HEK293T (cell line): Measurements from ENCODE around the gene LRRC52.

Experiments
- ARNT ChIP-seq: fragments of 450-650 bp; IDR thresholded peaks from 2 replicates; pipeline ENCODE4 v1.6.1; 2017; ENCODE audit warnings: mild to moderate bottlenecking
- BHLHE40 ChIP-seq: fragments of 450-650 bp; IDR thresholded peaks from 2 replicates; pipeline ENCODE4 v1.6.1; 2016; ENCODE audit warnings: mild to moderate bottlenecking, moderate library complexity, borderline replicate concordance
- ELF4 ChIP-seq: fragments of 450-650 bp; IDR thresholded peaks from 2 replicates; pipeline ENCODE4 v1.6.1; 2017; ENCODE audit warnings: antibody characterized with exemption
- FOXA1 ChIP-seq: fragments of 450-650 bp; IDR thresholded peaks from 2 replicates; pipeline ENCODE4 v1.6.1; 2016; ENCODE audit warnings: mild to moderate bottlenecking
- FOXK2 ChIP-seq: fragments of 450-650 bp; IDR thresholded peaks from 2 replicates; pipeline ENCODE4 v1.6.1; 2016; ENCODE audit warnings: mild to moderate bottlenecking
- FOXM1 ChIP-seq: fragments of 450-650 bp; IDR thresholded peaks from 2 replicates; pipeline ENCODE4 v1.6.1; 2017; ENCODE audit warnings: mild to moderate bottlenecking, borderline replicate concordance
- HDGF ChIP-seq: fragments of 450-650 bp; IDR thresholded peaks from 2 replicates; pipeline ENCODE4 v1.6.1; 2017; ENCODE audit warnings: antibody characterized with exemption, borderline replicate concordance
- L3MBTL2 ChIP-seq: fragments of 450-650 bp; conservative IDR thresholded peaks from 2 replicates; pipeline ENCODE4 v1.6.1; 2016; ENCODE audit warnings: mild to moderate bottlenecking
- SP1 ChIP-seq: fragments of 450-650 bp; IDR thresholded peaks from 2 replicates; pipeline ENCODE4 v1.6.1; 2017
- SUZ12 ChIP-seq: fragments of 450-650 bp; IDR thresholded peaks from 2 replicates; pipeline ENCODE4 v1.6.1; 2016; ENCODE audit warnings: mild to moderate bottlenecking
- TARDBP ChIP-seq: fragments of 450-650 bp; IDR thresholded peaks from 2 replicates; pipeline ENCODE4 v1.6.1; 2016
- ZNF384 ChIP-seq: fragments of 450-650 bp; IDR thresholded peaks from 2 replicates; pipeline ENCODE4 v1.6.1; 2016
- TF ChIP-seq, protein P1 (sequence below): fragments of 450-650 bp; IDR thresholded peaks from 2 replicates; pipeline ENCODE4 v1.6.1; 2016

DNA sequence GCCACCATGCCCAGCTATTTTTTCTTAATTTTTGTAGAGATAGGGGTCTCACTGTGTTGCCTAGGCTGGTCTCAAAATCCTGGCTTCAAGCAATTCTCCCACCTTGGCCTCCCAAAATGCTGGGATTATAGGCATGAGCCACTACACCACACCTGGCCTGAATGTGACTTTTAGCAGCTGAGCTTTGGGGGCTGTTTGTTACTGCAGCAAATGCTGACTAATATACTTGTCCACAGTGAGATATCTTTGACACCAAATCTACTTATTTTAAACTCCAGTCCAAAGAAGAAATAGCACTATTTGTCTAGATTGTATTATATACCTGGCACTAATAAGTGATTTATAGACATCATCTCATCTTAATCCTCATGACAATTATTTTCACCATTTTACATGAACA, 30.5 kb downstream of the LRRC52 start:
- TF ChIP-seq, protein P1, sequence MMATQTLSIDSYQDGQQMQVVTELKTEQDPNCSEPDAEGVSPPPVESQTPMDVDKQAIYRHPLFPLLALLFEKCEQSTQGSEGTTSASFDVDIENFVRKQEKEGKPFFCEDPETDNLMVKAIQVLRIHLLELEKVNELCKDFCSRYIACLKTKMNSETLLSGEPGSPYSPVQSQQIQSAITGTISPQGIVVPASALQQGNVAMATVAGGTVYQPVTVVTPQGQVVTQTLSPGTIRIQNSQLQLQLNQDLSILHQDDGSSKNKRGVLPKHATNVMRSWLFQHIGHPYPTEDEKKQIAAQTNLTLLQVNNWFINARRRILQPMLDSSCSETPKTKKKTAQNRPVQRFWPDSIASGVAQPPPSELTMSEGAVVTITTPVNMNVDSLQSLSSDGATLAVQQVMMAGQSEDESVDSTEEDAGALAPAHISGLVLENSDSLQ: no peak
- TF ChIP-seq L3MBTL2 (no peak), ARNT (no peak), ELF4 (no peak), TARDBP (no peak), FOXM1 (no peak), FOXA1 (no peak), BHLHE40 (no peak), SUZ12 (no peak), HDGF (no peak), SP1 (no peak), FOXK2 (no peak), ZNF384 (no peak)
